HEK293 (cell line): ENCODE measurements around the gene SYNE2.
A peak's percentile ranks its signal among the peaks of the same experiment; 100 is the strongest.

Experiments used
- CTCF ChIA-PET: fragments of 350-600 bp; formaldehyde crosslinking; extraction: SDS; loops from one replicate; lab custom pipeline; 2021; ENCODE audit warnings: antibody characterized with exemption; lab: Yijun Ruan, JAX
- POLR2A ChIA-PET: fragments of 300-600 bp; formaldehyde crosslinking; extraction: SDS; loops from one replicate; lab custom pipeline; 2020; ENCODE audit warnings: antibody characterized with exemption, inconsistent platforms; lab: Yijun Ruan, JAX
- H3K27ac ChIP-seq: fragments of 200-500 bp; sonication (Bioruptor generic); 2 replicates; pipeline ENCODE4 v1.5.1; 2014; ENCODE audit warnings: low read depth, low read length, control low read depth, inconsistent platforms; ENCODE audit errors: extremely low read depth
- H3K36me3 ChIP-seq, 2 experiments: fragments of 200-500 bp in 1 of 2; sonication (Bioruptor generic) in 1 of 2; 1 replicate in 1 of 2; 2 replicates in 1 of 2; pipeline ENCODE4 v1.5.1; 2014 to 2017; ENCODE audit warnings: inconsistent platforms in 2 of 2, low read length in 2 of 2; ENCODE audit not compliant: control insufficient read depth in 2 of 2, insufficient read depth in 1 of 2
- H3K4me1 ChIP-seq: fragments of 200-500 bp; sonication (Bioruptor generic); 2 replicates; pipeline ENCODE4 v1.5.1; 2014; ENCODE audit warnings: mild to moderate bottlenecking, low read length, inconsistent platforms; ENCODE audit not compliant: control insufficient read depth, insufficient read depth
- H3K4me3 ChIP-seq: 2 replicates; pipeline ENCODE4 v1.5.1; 2011; ENCODE audit warnings: low read depth, mild to moderate bottlenecking, control low read depth, low read length, moderate library complexity
- H3K9me3 ChIP-seq: fragments of 200-500 bp; sonication (Bioruptor generic); 2 replicates; pipeline ENCODE4 v1.5.1; 2014; ENCODE audit warnings: low read depth, low read length, inconsistent platforms; ENCODE audit not compliant: control insufficient read depth, insufficient read depth
- GLIS1 ChIP-seq: fragments of 450-650 bp; formaldehyde crosslinking; IDR thresholded peaks from 2 replicates; pipeline ENCODE4 v1.5.1; 2016; ENCODE audit warnings: missing biosample characterization, missing genetic modification characterization
- MYNN ChIP-seq: fragments of 450-650 bp; formaldehyde crosslinking; IDR thresholded peaks from 2 replicates; pipeline ENCODE4 v1.5.1; 2016; ENCODE audit warnings: missing biosample characterization, missing genetic modification characterization, borderline replicate concordance
- SALL2 ChIP-seq: fragments of 450-650 bp; formaldehyde crosslinking; IDR thresholded peaks from 2 replicates; pipeline ENCODE4 v1.5.0; 2017; ENCODE audit warnings: missing biosample characterization, mild to moderate bottlenecking, missing genetic modification characterization, borderline replicate concordance
- SCRT2 ChIP-seq: fragments of 450-650 bp; formaldehyde crosslinking; IDR thresholded peaks from 2 replicates; pipeline ENCODE4 v1.5.1; 2016; ENCODE audit warnings: missing biosample characterization, missing genetic modification characterization
- TCF7L2 ChIP-seq: IDR thresholded peaks from 2 replicates; pipeline ENCODE4 v1.6.1; 2011; ENCODE audit warnings: low read depth, mild to moderate bottlenecking, inconsistent platforms, low read length, moderate library complexity, borderline replicate concordance
- YY1 ChIP-seq: fragments of 450-650 bp; formaldehyde crosslinking; IDR thresholded peaks from 2 replicates; pipeline ENCODE4 v1.5.1; 2018; ENCODE audit warnings: missing biosample characterization, missing genetic modification characterization
- ZFHX2 ChIP-seq: fragments of 450-650 bp; formaldehyde crosslinking; conservative IDR thresholded peaks from 2 replicates; pipeline ENCODE4 v1.5.1; 2016; ENCODE audit warnings: missing biosample characterization, missing genetic modification characterization
- ZFP41 ChIP-seq: fragments of 450-650 bp; formaldehyde crosslinking; IDR thresholded peaks from 2 replicates; pipeline ENCODE4 v1.5.1; 2016; ENCODE audit warnings: missing biosample characterization, missing genetic modification characterization, borderline replicate concordance
- ZNF121 ChIP-seq: fragments of 450-650 bp; formaldehyde crosslinking; IDR thresholded peaks from 2 replicates; pipeline ENCODE4 v1.5.1; 2016; ENCODE audit warnings: missing biosample characterization, missing genetic modification characterization
- ZNF133 ChIP-seq: fragments of 450-650 bp; formaldehyde crosslinking; IDR thresholded peaks from 2 replicates; pipeline ENCODE4 v1.5.1; 2016; ENCODE audit warnings: missing biosample characterization, missing genetic modification characterization
- ZNF174 ChIP-seq: fragments of 450-650 bp; formaldehyde crosslinking; IDR thresholded peaks from 2 replicates; pipeline ENCODE4 v1.5.0; 2017; ENCODE audit warnings: missing biosample characterization, mild to moderate bottlenecking, missing genetic modification characterization
- ZNF202 ChIP-seq: fragments of 450-650 bp; formaldehyde crosslinking; IDR thresholded peaks from 2 replicates; pipeline ENCODE4 v1.5.1; 2016; ENCODE audit warnings: missing biosample characterization, missing genetic modification characterization, borderline replicate concordance
- ZNF23 ChIP-seq: fragments of 450-650 bp; formaldehyde crosslinking; IDR thresholded peaks from 2 replicates; pipeline ENCODE4 v1.5.1; 2016; ENCODE audit warnings: missing biosample characterization, missing genetic modification characterization, borderline replicate concordance
- ZNF335 ChIP-seq: fragments of 450-650 bp; formaldehyde crosslinking; conservative IDR thresholded peaks from 2 replicates; pipeline ENCODE4 v1.5.1; 2016; ENCODE audit warnings: missing biosample characterization, missing genetic modification characterization
- ZNF391 ChIP-seq: fragments of 450-650 bp; formaldehyde crosslinking; IDR thresholded peaks from 2 replicates; pipeline ENCODE4 v1.5.1; 2016; ENCODE audit warnings: low read depth, missing biosample characterization, missing genetic modification characterization, borderline replicate concordance
- ZNF404 ChIP-seq: fragments of 450-650 bp; formaldehyde crosslinking; IDR thresholded peaks from 2 replicates; pipeline ENCODE4 v1.5.1; 2017; ENCODE audit warnings: missing biosample characterization, missing genetic modification characterization
- ZNF585B ChIP-seq: fragments of 450-650 bp; formaldehyde crosslinking; IDR thresholded peaks from 2 replicates; pipeline ENCODE4 v1.5.1; 2016; ENCODE audit warnings: missing biosample characterization, missing genetic modification characterization
- ZNF830 ChIP-seq: fragments of 450-650 bp; IDR thresholded peaks from 2 replicates; pipeline ENCODE4 v1.5.0; 2018; ENCODE audit warnings: missing biosample characterization, missing genetic modification characterization, low read depth, mild to moderate bottlenecking, moderate library complexity
- TF ChIP-seq, protein P1 (sequence below): fragments of 450-650 bp; formaldehyde crosslinking; IDR thresholded peaks from 2 replicates; pipeline ENCODE4 v1.5.1; 2016; ENCODE audit warnings: missing biosample characterization, missing genetic modification characterization
- TF ChIP-seq, protein P2 (sequence below): IDR thresholded peaks from 2 replicates; pipeline ENCODE4 v1.6.1; 2011; ENCODE audit warnings: mild to moderate bottlenecking, low read depth, low read length, borderline replicate concordance
- TF ChIP-seq, protein P3 (sequence below): fragments of 450-650 bp; formaldehyde crosslinking; IDR thresholded peaks from 2 replicates; pipeline ENCODE4 v1.5.1; 2017; ENCODE audit warnings: missing biosample characterization, missing genetic modification characterization
- TF ChIP-seq, protein P4 (sequence below): fragments of 450-650 bp; formaldehyde crosslinking; IDR thresholded peaks from 2 replicates; pipeline ENCODE4 v1.5.1; 2016; ENCODE audit warnings: missing biosample characterization, missing genetic modification characterization
- TF ChIP-seq, protein P5 (sequence below): fragments of 450-650 bp; formaldehyde crosslinking; IDR thresholded peaks from 2 replicates; pipeline ENCODE4 v1.5.1; 2016; ENCODE audit warnings: missing biosample characterization, missing genetic modification characterization
- TF ChIP-seq, protein P6 (sequence below): fragments of 450-650 bp; formaldehyde crosslinking; IDR thresholded peaks from 2 replicates; pipeline ENCODE4 v1.5.1; 2016; ENCODE audit warnings: missing biosample characterization, missing genetic modification characterization, borderline replicate concordance

The SYNE2 gene

DNA sequence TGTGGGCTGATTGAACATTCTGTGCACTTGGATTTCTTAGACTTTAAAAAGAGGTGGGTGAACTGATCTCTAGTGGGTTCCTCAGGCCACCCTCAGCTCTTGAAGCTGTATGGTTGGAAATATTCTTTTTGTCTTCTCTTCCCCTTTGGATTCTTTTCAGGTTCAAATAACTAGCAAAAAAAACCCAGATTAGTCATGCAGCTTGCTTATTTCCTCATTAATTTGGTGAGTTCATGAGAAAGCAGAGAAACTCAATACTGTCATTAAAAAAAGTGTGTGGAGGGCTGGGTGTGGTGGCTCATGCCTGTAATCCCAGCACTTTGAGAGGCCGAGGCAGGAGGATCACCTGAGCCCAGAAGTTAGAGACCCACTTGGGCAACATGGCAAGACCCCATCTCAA lies 258.0 kb downstream of the SYNE2 start:
- CTCF ChIA-PET = no interaction called here
- Histone ChIP-seq H3K36me3 (peaks cover under 1 to 12% of the 10 kb centered on the region in 2 experiments; a peak in 2 of 3 replicates), H3K9me3 (no peaks in the 10 kb centered on the region)
- no peak for TF ChIP-seq YY1 (tag by site-specific recombination)
- TF ChIP-seq, all 188 proteins: peak for 0
- no peak overlapping the region for H3K4me3 ChIP-seq
- H3K4me1 ChIP-seq = no peaks in the 10 kb centered on the region
- POLR2A ChIA-PET = no interaction called here
- H3K27ac ChIP-seq = no peak overlapping the region

DNA sequence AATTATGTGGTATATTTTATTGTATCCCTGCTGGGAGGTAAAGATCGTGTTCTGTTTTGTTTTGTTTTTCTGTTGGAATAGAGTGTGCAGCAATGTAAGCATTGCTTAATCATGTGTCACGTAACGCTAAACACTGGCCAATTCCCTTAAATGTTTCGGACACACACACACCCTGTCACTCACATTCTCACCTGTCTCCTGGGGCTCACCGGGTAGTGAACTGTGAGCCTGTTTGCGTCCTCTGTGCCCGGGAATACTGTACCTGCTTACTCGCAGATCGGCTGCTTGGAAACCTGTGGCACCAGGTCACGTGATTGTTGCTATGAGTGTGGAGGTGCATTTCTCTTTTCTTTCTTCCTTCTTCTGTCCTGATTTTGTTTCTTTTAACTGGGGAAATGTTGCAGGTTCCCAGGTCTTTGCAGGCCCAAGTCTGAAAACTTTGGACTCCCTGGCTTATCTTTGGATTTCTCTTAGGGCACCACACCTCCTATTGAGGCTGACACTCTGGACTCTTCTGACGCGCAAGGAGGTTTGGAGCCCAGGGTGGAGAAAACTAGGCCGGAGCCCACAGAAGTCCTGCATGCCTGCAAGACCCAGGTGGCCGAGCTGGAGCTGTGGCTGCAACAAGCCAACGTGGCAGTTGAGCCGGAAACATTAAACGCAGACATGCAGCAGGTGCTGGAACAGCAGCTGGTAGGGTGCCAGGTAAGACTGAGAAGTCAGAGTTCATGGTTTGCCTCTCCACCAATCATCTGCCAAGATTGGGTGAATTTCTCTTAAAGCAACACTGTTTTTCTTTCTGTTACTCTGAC lies 260.3 kb downstream of the SYNE2 start:
- H3K4me1 ChIP-seq = no peaks in the 10 kb centered on the region
- TF ChIP-seq, protein P1, sequence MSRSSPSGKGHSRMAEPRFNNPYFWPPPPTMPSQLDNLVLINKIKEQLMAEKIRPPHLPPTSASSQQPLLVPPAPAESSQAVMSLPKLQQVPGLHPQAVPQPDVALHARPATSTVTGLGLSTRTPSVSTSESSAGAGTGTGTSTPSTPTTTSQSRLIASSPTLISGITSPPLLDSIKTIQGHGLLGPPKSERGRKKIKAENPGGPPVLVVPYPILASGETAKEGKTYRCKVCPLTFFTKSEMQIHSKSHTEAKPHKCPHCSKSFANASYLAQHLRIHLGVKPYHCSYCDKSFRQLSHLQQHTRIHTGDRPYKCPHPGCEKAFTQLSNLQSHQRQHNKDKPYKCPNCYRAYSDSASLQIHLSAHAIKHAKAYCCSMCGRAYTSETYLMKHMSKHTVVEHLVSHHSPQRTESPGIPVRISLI = no peak
- TF ChIP-seq ZNF202 (tag by site-specific recombination) (no peak), SCRT2 (tag by site-specific recombination) (peak; percentile 63), ZNF830 (tag by site-specific recombination) (no peak), MYNN (tag by site-specific recombination) (no peak), ZNF404 (tag by site-specific recombination) (no peak), ZNF133 (no peak), TCF7L2 (no peak), GLIS1 (no peak), ZFHX2 (tag by site-specific recombination) (no peak), ZNF23 (no peak), ZNF335 (no peak)
- TF ChIP-seq, protein P2, sequence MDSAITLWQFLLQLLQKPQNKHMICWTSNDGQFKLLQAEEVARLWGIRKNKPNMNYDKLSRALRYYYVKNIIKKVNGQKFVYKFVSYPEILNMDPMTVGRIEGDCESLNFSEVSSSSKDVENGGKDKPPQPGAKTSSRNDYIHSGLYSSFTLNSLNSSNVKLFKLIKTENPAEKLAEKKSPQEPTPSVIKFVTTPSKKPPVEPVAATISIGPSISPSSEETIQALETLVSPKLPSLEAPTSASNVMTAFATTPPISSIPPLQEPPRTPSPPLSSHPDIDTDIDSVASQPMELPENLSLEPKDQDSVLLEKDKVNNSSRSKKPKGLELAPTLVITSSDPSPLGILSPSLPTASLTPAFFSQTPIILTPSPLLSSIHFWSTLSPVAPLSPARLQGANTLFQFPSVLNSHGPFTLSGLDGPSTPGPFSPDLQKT = no peak
- TF ChIP-seq, protein P3, sequence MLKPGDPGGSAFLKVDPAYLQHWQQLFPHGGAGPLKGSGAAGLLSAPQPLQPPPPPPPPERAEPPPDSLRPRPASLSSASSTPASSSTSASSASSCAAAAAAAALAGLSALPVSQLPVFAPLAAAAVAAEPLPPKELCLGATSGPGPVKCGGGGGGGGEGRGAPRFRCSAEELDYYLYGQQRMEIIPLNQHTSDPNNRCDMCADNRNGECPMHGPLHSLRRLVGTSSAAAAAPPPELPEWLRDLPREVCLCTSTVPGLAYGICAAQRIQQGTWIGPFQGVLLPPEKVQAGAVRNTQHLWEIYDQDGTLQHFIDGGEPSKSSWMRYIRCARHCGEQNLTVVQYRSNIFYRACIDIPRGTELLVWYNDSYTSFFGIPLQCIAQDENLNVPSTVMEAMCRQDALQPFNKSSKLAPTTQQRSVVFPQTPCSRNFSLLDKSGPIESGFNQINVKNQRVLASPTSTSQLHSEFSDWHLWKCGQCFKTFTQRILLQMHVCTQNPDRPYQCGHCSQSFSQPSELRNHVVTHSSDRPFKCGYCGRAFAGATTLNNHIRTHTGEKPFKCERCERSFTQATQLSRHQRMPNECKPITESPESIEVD = 0 out of 2 replicates have a peak, but pooled peaks have one; percentile 23
- TF ChIP-seq, all 188 proteins: peak for 2
- no peak overlapping the region for H3K27ac ChIP-seq
- H3K4me3 ChIP-seq = no peak overlapping the region
- peaks cover 0 to 7% of the 10 kb centered on the region in 2 experiments; a peak in 2 of 3 replicates for H3K36me3 ChIP-seq
- ChIA-PET CTCF (no interaction called here), POLR2A (no interaction called here)
- H3K9me3 ChIP-seq = no peaks in the 10 kb centered on the region

DNA sequence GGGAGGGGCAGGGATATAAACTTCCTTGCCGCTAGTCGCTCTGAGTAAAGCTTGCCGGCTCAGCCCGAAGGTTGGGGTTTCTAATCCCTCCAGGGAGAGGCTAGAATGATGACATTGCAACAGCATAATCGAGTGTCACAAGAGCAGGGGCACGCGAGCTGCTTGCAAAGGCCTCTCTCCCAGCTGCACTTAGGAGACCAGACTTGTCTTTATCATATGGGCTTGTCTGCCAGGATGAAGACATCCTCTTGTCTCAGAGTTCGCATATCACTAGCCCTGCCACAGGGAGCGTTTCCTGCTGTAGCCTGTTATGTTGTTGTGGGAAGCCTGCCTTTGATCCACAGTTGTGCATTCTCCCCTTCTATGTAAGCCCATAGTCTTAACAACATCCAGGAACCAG lies 261.4 kb downstream of the SYNE2 start:
- no peak overlapping the region for H3K4me3 ChIP-seq
- no peaks in the 10 kb centered on the region for H3K9me3 ChIP-seq
- no peaks in the 10 kb centered on the region for H3K4me1 ChIP-seq
- H3K36me3 ChIP-seq = peaks cover 0 to 10% of the 10 kb centered on the region in 2 experiments; a peak in 2 of 3 replicates
- POLR2A ChIA-PET = no interaction called here
- no peak overlapping the region for H3K27ac ChIP-seq
- CTCF ChIA-PET = no interaction called here
- TF ChIP-seq ZFP41 = no peak
- no peak for TF ChIP-seq SCRT2 (tag by site-specific recombination)
- TF ChIP-seq, protein P4, sequence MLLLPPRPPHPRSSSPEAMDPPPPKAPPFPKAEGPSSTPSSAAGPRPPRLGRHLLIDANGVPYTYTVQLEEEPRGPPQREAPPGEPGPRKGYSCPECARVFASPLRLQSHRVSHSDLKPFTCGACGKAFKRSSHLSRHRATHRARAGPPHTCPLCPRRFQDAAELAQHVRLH = no peak
- no peak for TF ChIP-seq ZNF391
- TF ChIP-seq, protein P5, sequence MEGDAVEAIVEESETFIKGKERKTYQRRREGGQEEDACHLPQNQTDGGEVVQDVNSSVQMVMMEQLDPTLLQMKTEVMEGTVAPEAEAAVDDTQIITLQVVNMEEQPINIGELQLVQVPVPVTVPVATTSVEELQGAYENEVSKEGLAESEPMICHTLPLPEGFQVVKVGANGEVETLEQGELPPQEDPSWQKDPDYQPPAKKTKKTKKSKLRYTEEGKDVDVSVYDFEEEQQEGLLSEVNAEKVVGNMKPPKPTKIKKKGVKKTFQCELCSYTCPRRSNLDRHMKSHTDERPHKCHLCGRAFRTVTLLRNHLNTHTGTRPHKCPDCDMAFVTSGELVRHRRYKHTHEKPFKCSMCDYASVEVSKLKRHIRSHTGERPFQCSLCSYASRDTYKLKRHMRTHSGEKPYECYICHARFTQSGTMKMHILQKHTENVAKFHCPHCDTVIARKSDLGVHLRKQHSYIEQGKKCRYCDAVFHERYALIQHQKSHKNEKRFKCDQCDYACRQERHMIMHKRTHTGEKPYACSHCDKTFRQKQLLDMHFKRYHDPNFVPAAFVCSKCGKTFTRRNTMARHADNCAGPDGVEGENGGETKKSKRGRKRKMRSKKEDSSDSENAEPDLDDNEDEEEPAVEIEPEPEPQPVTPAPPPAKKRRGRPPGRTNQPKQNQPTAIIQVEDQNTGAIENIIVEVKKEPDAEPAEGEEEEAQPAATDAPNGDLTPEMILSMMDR (tag by site-specific recombination) = no peak
- TF ChIP-seq, protein P6, sequence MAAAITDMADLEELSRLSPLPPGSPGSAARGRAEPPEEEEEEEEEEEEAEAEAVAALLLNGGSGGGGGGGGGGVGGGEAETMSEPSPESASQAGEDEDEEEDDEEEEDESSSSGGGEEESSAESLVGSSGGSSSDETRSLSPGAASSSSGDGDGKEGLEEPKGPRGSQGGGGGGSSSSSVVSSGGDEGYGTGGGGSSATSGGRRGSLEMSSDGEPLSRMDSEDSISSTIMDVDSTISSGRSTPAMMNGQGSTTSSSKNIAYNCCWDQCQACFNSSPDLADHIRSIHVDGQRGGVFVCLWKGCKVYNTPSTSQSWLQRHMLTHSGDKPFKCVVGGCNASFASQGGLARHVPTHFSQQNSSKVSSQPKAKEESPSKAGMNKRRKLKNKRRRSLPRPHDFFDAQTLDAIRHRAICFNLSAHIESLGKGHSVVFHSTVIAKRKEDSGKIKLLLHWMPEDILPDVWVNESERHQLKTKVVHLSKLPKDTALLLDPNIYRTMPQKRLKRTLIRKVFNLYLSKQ = no peak
- no peak for TF ChIP-seq SALL2 (tag by site-specific recombination)
- no peak for TF ChIP-seq ZNF174
- no peak for TF ChIP-seq ZNF585B (tag by site-specific recombination)
- no peak for TF ChIP-seq ZNF121 (tag by site-specific recombination)
